GM23338 (cell line): ENCODE data around the gene RGL3.

Experiments
- EZH2 ChIP-seq: fragments of 200-600 bp; sonication (generic); IDR thresholded peaks from one replicate; pipeline ENCODE4 v1.8.0; 2017; ENCODE audit warnings: antibody characterized with exemption, mild to moderate bottlenecking, low read depth; ENCODE audit not compliant: unreplicated experiment
- EZH2phosphoT487 ChIP-seq: fragments of 200-600 bp; sonication (generic); IDR thresholded peaks from one replicate; pipeline ENCODE4 v1.8.1; 2018; ENCODE audit warnings: antibody characterized with exemption; ENCODE audit not compliant: unreplicated experiment
- JUNB ChIP-seq: IDR thresholded peaks from one replicate; pipeline ENCODE4 v1.6.1; 2016; ENCODE audit warnings: antibody characterized with exemption; ENCODE audit not compliant: unreplicated experiment
- POLR2AphosphoS5 ChIP-seq: IDR thresholded peaks from 2 replicates; pipeline ENCODE4 v1.6.1; 2016; ENCODE audit warnings: antibody characterized with exemption, low read depth
- STAT1 ChIP-seq: IDR thresholded peaks from one replicate; pipeline ENCODE4 v1.6.1; 2016; ENCODE audit warnings: antibody characterized with exemption; ENCODE audit not compliant: unreplicated experiment
- ZNF331 ChIP-seq: fragments of 250-450 bp; sonication (Bioruptor Pico); IDR thresholded peaks from 2 replicates; pipeline ENCODE4 v1.5.0; 2020; ENCODE audit warnings: low read depth, mild to moderate bottlenecking, moderate library complexity
- TF ChIP-seq, protein P1 (sequence below), 2 experiments: fragments of 200-600 bp in 1 of 2; sonication (generic) in 1 of 2; conservative IDR thresholded peaks; 2 replicates each; pipeline versions ENCODE4 v1.5.1 to v1.6.1; 2016 to 2017; ENCODE audit warnings: antibody characterized with exemption in 2 of 2, low read depth in 2 of 2, mild to moderate bottlenecking in 2 of 2, moderate library complexity in 1 of 2

DNA sequence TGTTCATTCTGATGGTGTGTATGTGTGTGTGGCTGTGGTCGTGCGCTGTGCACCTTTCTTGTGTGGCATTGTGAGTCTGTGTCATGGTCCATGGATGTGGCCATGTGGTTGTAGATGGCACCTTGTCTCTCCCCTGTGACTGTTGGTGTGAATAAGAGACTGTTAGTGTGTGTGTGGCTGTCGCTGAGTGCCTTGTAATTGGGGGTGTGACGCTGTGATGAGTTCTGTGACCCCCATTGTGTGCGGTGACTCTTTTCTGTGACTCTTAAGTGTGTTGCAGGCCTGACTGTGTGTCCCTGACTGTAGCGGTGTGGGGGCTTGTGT is 63.1 kb downstream of the RGL3 start:
- TF ChIP-seq, protein P1, sequence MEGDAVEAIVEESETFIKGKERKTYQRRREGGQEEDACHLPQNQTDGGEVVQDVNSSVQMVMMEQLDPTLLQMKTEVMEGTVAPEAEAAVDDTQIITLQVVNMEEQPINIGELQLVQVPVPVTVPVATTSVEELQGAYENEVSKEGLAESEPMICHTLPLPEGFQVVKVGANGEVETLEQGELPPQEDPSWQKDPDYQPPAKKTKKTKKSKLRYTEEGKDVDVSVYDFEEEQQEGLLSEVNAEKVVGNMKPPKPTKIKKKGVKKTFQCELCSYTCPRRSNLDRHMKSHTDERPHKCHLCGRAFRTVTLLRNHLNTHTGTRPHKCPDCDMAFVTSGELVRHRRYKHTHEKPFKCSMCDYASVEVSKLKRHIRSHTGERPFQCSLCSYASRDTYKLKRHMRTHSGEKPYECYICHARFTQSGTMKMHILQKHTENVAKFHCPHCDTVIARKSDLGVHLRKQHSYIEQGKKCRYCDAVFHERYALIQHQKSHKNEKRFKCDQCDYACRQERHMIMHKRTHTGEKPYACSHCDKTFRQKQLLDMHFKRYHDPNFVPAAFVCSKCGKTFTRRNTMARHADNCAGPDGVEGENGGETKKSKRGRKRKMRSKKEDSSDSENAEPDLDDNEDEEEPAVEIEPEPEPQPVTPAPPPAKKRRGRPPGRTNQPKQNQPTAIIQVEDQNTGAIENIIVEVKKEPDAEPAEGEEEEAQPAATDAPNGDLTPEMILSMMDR (conservative IDR thresholded peaks at IDR 0.05; ENCODE audit: low read depth in 2 of 2), result no peak
- no peak for TF ChIP-seq EZH2
- TF ChIP-seq POLR2AphosphoS5, result no peak
- TF ChIP-seq JUNB, result no peak
- TF ChIP-seq EZH2phosphoT487, result no peak
- TF ChIP-seq STAT1, result no peak
- TF ChIP-seq ZNF331, result no peak
